Stimulated activated CD8-positive, alpha-beta memory T cell treated with anti-CD3 and anti-CD28 coated beads, Interleukin-15, amount 100 ng/mL, for 24 hours (primary cell): ENCODE measurements around the gene KHDC4.

ENCODE experiments used
- DNase-seq: peaks from one replicate; pipeline ENCODE4 v3.0.0-alpha.2; 2020; ENCODE audit warnings: low read depth

The KHDC4 gene

GRCh38 chr1:155969377-155969791, 35.2 kb upstream of the KHDC4 start:
- DNase-seq: no peak

GRCh38 chr1:155968670-155969069, 34.5 kb upstream of the KHDC4 start:
- no peak for DNase-seq

DNA sequence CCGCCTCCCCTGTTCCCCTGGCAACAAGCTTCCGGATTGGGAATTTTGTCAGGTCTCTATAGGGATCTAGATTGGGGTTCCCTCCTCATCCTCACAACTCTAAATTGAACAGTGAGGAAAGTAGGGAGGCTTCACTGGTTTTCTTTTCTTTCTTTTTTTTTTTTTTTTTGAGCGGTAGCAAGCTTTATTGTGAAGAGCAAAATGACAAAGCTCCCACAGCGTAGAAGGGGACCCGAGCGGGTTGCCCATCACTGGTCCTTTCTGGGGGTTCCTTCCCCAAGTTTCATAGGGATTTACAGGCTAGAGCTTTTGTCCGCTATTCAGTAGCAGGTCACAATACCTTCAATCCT, 33.8 kb upstream of the KHDC4 start:
- no peak for DNase-seq

- DNase-seq: no peak
Observed at GRCh38 chr1:155967341-155968050, 33.3 kb upstream of the KHDC4 start.

- DNase-seq: no peak
Observed at GRCh38 chr1:155966750-155967149, 32.5 kb upstream of the KHDC4 start.

GRCh38 chr1:155966135-155966534, 31.9 kb upstream of the KHDC4 start:
- no peak for DNase-seq

- DNase-seq: no peak
Observed at GRCh38 chr1:155964193-155964592, 30.0 kb upstream of the KHDC4 start.

GRCh38 chr1:155962599-155963211, 28.5 kb upstream of the KHDC4 start:
- DNase-seq: no peak

GRCh38 chr1:155961937-155962336, 27.7 kb upstream of the KHDC4 start:
- no peak for DNase-seq

DNA sequence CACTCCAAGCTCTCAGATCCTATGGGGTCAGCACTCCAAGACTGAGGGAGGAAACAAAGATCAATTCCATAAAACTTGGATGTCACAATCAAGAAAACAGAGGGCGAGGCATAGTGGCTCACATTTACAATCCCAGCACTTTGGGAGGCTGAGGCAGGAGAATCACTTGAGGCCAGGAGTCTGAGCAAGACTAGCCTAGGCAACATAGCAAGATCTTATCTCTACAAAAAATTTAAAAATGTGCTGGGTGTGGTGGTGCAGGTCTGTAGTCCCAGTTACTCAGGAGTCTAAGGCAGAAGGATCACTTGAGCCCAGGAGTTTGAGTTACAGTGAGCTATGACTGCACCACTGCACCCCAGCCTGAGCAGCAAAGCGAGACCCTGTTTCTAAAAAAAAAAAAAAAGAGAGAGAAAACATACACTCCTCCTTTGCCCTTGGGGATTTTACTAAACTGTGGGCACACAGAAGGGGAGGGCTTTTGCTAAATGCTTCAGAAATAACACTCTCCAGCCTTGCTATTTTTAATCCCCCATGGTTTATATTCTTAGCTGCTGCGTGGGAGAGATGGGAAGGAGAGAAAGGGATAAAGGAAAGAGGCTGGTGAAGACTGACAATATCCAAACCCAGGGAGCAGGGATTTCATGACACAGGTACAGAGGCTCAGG, 26.0 kb upstream of the KHDC4 start:
- no peak for DNase-seq

GRCh38 chr1:155957411-155957915, 23.2 kb upstream of the KHDC4 start:
- DNase-seq: no peak

DNA sequence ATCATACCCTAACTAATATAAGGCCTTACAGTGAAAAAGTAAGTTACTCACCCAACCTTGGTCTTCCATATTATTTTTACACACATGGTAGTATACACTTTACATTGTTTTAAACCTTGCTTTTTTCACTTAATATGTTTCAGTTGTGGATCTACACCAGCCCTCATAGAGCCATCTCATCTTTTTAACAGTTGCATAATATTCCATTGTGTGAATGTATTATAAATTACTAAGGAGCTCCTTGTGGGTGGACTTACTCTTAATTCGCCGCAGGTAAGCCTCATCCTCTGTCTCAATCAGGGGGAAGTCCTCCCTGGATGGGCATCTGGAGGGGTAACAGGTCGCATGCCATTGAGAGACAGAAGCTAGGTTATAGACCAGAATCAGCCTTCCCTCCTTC, 20.4 kb upstream of the KHDC4 start:
- DNase-seq: no peak

DNA sequence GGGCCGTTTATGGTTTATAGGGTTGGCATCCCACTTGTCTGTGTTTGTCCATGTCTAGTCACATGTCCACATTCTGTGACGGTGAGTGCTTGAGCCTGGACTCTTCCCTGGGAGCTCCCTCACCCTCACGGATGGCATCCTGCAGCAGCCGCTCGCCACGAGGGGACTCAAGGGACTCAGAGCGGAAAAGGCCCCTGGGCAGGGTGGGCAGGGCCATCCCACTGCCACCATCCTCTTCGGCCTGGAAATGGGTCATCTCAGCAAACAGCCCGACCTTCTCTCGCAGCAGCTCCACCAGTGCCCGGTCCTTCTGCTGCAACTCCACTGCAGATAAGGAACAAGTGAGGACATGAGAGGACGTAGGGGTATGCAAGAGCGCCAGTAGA, 18.3 kb upstream of the KHDC4 start:
- DNase-seq: no peak

- no peak for DNase-seq
Observed at GRCh38 chr1:155951753-155952504, 17.7 kb upstream of the KHDC4 start.

- DNase-seq: no peak
Observed at GRCh38 chr1:155950829-155951228, 16.6 kb upstream of the KHDC4 start.

GRCh38 chr1:155947741-155948140, 13.5 kb upstream of the KHDC4 start:
- DNase-seq: no peak

DNA sequence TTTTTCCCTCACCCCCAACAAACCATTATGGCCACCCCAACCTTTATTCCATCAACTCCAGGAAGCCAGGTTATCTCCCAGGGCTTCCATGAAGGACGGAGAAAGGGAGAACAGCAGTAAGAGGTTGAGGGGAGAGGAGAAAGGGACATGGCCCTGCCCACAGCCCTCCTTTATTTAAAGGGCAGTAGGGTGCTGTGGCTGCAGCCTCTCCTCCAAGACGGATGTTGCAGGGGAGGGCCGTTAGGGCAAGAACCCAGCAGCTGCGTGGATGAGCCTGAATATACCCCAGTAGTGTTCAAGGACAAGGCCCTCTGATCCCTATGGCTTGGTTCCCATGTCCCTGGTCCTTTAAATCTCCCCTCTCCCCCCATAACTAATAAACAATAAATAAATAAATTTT, 13.1 kb upstream of the KHDC4 start:
- no peak for DNase-seq

GRCh38 chr1:155946633-155947219, 12.5 kb upstream of the KHDC4 start:
- no peak for DNase-seq

DNA sequence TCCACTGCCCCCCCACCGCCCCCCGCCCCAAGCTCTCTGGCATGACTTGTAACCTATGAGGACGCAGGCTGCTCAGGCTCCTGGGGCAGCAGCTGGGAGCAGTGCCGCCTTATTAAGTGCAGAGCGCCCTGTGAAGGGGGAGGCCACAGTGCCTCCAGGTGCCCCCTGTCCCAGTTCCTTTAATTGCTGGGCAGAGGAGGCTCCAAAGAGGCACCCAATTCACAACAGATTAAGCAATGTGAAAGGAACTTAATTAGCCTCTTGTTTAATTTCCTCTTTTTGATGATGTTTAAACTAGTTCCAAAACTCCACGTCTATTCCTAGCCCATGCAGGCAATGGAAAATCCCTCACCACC, 10.2 kb upstream of the KHDC4 start:
- DNase-seq: no peak

- no peak for DNase-seq
Observed at GRCh38 chr1:155942578-155943141, 8.4 kb upstream of the KHDC4 start.

- DNase-seq: no peak
Observed at GRCh38 chr1:155941845-155942531, 7.8 kb upstream of the KHDC4 start.
